GM20431 (cell line): ENCODE measurements around the gene EPS8L1.
"Not testable (repeated sequence)": the region's sequence is repeated elsewhere in the genome, so short reads cannot be mapped to it uniquely, and the experiment has no call there.

ENCODE experiments used
- in situ Hi-C: fragments of 300-500 bp; cut with MseI, MboI; formaldehyde crosslinking; loops from one replicate; pipeline ENCODE4 v1.15.0; 2020; ENCODE audit warnings: low sequenced_read_pairs; ENCODE audit not compliant: unreplicated experiment

The EPS8L1 gene

DNA sequence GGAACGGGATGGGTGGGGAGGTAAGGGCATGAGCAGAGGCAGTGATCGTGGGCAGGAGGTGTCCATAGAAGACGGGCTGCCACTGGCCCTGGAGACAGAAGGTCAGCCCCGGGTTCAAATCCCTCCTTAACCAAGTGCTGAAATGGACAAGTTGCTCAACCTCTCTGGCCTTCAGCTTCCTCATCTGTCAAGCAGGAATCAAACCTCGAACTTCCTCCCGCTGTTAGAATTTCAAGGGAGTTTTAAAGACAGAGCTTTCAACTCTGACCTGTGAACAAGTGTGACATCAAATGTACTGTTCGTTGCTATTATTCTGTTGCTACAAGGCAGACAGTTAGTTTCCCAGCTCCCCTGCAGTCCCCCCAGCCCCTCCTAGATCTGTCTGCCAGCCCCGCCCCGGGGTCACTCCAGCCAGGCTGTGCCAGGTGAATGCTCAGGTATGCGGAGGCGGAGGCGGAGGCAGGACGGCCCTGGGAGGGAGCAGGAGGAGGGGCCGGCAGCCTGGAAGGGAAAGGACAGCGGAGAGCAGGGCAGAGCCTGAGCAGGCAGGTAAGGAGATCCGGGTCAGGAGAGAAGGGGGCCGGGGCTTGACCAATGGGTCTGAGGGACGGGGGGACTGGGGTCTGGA lies at the start of gene EPS8L1:
Gene EPS8L1 (plus strand): TSS at position 499 of the 628 bp plus-strand sequence. CDS start 576 bp downstream, outside the sequence.
- in situ Hi-C loops, result no loop called here

DNA sequence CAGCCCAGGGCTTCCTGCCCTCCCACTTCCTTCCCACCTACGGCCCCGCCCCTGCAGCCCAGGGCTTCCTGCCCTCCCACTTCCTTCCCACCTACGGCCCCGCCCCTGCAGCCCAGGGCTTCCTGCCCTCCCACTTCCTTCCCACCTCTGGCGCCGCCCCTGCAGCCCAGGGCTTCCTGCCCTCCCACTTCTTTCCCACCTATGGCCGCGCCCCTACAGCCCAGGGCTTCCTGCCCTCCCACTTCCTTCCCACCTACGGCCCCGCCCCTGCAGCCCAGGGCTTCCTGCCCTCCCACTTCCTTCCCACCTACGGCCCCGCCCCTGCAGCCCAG lies 48.6 kb upstream of the EPS8L1 start:
- in situ Hi-C loops, result not testable (repeated sequence)

DNA sequence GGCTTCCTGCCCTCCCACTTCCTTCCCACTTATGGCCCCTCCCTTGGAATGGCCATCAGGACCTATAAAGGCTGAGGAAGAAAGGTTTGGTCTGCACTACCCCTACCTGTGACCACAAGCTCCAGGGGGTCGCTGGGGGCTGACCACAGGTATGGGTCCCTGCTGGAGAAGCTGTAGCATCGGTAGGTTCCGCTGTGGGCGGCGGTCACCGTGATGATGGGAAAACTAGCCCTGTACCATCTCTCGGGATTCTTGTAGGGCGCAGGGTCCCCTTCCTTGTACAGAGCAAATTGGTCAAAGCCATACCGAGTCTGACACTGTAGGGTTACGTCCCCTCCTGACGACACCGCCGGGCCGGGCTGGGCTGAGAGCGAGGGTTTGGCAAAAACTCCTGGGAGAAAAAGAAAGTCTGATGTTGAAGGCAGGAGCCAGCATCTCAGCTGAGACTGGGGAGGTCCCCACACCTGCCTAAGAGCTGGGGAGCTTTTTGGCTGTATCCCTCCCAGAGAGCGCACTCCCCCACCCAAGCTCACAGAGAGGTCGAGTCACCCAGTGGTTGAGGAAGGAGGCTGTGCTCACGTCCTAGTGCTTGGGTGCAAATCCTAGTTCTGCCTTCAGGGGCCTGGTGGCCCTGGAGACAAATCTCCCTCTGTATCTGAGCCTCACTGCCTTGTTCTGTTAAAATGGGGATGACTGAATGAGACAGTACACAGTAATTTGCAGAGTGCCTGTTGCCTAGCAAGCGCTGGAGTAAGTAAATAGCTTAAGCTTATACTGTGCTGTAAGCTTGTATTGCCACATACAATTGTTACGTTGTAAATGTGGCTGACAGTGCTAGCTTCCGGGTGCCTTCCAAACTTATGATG lies 48.0 kb upstream of the EPS8L1 start:
- in situ Hi-C loops, result no loop called here

DNA sequence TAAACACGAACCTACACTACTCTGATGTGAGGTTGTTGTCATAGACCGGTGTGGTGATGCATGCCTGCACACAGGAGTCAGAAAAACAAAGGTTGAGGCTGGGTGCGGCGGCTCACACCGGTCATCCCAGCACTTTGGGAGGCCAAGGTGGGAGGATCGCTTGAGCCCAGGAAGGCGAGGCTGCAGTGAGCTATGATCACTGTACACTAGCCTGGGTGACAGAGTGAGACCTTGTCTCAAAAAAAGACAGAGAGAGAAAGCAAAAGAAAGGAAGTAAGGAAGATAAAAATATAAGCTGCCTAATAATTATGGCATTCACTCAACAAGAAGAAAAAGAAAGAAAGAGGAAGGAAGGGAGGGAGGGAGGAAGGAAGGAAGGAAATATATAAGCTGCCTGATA lies 46.9 kb upstream of the EPS8L1 start:
- in situ Hi-C loops, result no loop called here

DNA sequence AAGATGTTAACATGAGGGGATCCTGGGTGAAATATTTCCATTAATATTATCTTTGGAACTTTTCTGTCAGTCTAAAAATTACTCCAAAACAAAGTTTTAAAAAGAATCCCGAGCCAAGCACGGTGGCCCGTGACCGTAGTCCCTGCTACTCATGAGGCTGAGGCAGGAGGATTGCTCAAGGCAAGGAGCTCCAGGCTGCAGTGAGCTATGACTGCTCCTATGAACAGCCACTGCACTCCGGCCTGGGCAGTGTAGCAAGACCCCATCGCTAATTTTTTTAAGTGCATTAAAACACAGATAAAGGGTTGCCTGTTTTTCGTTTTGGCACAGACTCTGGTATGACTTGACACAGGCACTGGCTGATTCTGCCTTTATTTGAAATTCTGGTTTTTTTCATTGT lies 44.5 kb upstream of the EPS8L1 start:
- in situ Hi-C loops, result no loop called here

DNA sequence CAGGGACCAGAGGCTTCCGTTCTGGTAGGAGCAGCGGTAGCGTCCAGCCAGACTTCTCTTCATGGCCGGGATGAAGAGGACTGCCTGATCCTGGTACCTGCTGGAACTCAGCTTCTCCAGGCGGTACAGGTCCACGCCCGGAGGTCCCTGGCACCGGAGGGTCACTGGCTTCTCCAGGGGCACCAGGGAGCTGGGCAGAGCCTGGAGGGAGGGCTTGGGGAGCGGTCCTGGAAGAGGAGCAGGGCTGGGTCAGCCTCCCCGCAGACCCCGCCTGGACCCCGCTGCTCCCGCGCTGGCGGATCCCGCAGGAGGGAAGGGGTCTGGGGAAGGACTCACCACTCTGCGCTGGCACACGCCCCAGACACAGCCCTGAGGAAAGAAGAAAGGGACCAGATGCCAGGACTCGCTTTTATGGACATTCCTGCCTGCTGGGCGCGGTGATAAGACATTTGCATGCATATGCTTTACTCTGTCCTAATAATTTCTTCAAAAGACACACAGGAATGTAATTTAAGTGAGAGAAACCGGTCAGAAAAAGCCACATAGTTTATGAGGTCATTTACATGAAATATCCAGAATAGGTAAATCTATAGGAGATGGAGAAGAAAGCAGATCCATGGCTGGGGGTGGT lies 43.4 kb upstream of the EPS8L1 start:
- in situ Hi-C loops, result no loop called here

DNA sequence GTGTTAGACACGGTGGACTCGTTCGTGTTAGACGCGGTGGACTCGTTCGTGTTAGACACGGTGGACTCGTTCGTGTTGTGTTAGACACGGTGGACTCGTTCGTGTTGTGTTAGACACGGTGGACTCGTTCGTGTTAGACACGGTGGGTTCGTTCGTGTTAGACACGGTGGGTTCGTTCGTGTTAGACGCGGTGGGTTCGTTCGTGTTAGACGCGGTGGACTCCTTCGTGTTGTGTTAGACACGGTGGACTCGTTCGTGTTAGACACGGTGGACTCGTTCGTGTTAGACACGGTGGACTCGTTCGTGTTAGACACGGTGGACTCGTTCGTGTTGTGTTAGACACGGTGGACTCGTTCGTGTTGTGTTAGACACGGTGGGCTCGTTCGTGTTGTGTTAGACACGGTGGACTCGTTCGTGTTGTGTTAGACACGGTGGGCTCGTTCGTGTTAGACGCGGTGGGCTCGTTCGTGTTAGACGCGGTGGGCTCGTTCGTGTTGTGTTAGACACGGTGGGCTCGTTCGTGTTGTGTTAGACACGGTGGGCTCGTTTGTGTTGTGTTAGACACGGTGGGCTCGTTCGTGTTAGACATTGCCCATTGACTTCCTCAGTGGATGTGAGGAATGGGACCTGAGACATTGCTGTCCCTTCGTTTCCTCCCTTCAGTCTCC lies 42.6 kb upstream of the EPS8L1 start:
- in situ Hi-C loops, result not testable (repeated sequence)

DNA sequence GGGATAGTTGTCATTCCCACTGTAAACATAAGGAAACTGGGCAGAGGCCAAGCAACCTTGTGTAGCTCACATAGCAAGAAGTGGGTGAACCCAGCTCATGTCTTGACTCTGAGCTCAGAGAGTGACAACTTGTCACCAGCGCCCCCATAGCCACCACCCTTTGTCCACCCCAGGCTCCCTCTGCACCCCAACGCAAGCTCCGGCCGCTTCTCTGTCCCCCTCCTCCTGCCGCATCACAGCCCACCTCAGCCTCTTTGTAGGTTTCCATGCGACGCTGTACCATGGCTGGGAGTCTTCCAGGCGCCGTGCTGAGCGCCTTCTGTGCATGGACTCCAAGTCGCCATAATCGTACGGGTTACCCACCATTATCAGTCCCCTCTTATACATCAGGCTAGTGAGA lies 40.9 kb upstream of the EPS8L1 start:
- in situ Hi-C loops, result no loop called here

DNA sequence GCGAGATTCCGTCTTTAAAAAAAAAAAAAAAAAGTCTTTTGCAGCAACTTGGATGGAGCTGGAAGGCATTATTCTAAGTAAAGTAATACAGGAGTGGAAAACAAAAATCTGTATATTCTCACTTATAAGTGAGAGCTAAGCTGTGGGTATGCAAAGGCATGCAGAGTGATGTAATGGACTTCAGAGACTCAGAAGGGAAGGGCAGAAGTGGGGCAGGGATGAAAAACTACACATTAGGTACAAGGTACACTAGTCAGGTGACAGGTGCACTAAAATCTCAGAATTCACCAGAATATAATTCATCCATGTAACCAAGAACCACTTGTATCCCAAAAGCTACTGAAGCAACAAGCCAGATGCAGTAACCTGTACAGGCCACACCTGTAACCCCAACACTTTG lies 39.6 kb upstream of the EPS8L1 start:
- in situ Hi-C loops, result no loop called here

DNA sequence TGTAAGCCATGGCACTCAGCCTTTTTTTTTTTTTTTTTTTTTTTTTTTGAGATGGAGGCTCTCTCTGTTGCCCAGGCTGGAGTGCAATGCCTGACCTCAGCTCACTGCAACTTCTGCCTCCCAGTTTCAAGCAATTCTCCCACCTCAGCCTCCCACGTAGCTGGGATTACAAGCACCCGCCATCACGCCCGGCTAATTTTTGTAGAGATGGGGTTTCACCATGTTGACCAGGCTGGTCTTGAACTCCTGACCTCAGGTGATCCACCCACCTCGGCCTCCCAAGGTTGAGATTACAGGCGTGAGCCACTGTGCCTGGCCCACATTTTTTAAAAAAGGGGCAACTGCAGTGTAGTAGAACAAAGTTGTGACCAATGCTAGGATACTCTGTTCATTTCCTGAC lies 38.1 kb upstream of the EPS8L1 start:
- in situ Hi-C loops, result not testable (repeated sequence)

DNA sequence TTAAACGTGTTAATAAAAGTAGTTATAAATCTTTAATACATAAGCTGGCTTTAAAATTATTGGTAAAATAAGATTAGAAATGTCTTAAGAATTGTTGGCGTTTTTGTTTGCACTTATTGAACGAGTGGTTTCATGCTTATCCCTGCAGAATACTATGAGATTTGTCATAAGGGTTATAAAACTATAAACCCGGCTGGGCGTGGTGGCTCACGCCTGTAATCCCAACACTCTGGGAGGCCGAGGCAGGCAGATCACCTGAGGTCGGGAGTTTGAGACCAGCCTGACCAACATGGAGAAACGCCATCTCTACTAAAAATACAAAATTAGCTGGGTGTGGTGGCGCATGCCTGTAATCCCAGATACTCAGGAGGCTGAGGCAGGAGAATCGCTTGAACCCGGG lies 35.0 kb upstream of the EPS8L1 start:
- in situ Hi-C loops, result not testable (repeated sequence)

DNA sequence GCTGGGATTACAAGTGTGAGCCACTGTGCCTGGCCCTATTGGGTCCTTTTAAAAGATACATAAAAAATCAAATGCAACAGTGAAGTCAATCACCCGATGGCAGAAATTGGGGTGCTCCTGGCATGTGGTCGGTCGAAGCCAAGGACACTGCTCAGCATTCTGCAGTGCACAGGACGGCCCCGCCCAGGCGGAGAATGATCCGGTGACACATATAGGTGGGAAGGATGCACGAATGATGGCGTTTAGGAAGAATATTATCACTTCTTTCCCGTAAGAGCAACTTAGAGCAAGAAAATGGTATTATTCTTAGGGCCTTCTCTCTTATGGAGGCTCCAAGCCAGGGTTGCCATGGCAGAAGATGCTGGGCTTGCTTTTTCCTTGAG lies 34.4 kb upstream of the EPS8L1 start:
- in situ Hi-C loops, result no loop called here

DNA sequence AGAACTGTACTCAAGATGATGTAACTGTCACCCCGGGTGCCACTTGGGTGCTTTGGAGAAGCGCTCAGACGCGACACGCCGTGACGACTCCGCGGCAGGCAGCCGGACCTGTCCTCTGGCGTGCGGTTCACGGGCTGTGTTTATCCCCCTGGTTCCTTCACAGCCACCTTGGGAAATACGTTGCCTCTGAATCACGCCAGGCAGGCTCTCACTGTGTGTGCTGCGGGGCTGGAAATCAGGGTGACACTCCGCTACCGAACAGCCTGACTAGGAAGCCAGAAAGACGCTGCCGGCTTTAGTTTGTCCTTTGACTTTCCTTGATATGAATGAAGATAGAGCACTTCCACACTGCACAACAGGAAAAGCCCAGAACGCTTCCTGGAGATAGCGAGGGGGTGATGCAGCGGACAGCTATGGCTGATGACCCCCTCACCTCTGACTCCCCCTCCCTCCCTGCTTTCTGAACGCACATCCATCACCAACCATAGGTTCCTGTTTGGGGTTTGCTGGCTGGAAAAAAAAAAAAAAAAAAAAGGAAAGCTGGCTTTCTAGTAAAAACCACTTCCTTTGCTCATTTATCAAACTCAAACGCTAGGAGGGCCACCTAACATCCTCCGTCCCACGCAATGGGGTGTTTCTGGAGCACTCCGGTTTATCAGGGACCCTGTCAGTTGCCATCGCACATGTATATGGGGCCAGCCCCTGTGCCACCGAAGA lies 33.9 kb upstream of the EPS8L1 start:
- in situ Hi-C loops, result no loop called here

DNA sequence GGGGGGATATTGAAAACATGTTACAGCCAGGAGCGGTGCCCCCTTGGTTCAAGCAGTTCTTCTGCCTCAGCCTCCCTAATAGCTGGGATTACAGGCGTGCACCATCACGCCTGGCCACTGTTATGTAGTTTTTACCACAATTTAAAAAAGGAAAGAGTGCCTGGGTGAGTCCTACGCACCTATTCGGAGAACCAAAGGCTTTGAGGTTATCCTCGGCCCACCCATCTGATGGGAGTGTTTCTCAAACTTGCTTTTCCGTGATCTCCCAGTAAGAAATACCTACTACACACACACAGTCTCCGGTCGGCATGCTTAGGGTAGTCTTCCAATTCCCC lies 33.4 kb upstream of the EPS8L1 start:
- in situ Hi-C loops, result no loop called here

DNA sequence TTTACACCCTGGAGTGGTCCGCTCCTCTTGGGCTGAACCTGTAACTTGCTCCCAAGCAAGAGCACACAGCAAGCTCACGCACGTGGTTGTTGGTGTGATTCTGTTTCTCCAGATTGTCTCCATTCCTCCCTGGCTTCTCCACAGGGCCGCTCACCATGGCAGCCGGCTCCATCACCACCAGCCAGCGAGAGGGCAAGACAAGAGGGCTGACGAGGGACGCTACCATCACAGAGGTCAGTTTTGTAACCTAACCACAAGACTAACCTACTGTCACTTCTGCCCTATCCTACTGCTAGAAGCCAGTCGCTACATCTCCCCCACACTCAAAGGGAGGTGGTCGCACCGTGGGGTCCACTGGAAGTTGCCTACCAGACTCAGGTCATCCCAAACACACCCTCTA lies 33.0 kb upstream of the EPS8L1 start:
- in situ Hi-C loops, result no loop called here

DNA sequence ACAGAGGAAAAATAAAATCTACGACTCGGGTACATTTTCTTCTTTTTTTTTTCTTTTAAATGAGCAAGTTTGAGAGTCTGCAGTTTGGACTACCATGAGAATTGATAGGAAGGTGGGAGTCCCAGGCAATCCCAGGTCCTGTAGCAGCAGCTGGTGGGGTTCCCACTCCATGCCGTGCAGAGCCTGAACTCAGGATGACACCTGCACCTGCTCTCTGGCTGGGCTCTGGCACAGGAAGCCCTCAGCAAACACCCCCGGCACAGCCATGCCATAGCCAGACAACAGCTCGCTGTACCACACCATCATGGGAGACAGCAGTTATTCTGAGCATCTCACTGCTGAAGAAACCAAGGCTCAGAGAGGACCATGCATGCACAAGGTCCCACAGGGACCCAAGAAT lies 31.4 kb upstream of the EPS8L1 start:
- in situ Hi-C loops, result no loop called here

DNA sequence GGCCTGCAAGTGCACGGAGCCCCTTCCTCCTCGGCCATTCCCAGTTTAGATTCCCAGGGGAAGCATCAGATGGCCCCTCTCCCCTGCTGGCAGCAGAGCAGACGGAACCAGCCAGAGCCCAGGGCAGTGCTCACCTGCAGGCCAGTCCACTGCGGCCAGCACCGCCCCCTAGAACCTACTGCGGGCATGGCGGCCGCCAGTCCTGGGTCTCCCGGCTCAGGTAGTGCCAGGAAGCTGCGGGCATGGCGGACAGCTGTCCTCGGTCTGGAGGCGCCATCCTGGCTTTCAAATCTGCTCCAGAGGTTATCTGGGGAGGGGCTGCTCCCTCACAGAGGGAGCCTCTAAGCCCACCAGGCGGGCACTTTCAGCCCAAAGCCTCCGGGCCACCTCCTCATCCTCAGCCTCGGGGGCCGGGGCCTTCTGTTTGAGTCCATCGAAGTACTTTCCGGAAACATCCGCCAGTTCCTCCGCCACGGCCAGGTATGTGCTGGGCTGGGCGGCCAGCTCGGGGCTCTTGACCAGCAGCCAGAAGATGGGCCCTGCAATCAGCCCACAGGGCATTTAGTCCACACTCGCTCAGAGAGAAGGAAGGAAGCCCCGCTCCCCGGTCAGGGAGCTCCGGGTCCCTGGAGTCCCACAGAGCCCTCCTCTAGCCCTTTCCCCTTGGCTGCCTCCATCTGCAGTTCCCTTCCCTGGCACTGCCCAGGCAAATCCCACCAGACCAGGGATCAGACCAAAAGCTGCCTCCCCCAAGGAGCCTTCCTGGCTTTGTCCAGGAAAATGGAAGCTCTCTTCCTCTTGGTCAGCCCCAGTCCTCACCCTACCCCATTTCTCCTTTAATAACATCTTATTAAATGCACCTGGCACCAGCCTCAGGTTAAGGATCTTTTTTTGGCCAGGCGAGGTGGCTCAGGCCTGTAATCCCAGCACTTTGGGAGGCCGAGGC lies 30.6 kb upstream of the EPS8L1 start:
- in situ Hi-C loops, result no loop called here

DNA sequence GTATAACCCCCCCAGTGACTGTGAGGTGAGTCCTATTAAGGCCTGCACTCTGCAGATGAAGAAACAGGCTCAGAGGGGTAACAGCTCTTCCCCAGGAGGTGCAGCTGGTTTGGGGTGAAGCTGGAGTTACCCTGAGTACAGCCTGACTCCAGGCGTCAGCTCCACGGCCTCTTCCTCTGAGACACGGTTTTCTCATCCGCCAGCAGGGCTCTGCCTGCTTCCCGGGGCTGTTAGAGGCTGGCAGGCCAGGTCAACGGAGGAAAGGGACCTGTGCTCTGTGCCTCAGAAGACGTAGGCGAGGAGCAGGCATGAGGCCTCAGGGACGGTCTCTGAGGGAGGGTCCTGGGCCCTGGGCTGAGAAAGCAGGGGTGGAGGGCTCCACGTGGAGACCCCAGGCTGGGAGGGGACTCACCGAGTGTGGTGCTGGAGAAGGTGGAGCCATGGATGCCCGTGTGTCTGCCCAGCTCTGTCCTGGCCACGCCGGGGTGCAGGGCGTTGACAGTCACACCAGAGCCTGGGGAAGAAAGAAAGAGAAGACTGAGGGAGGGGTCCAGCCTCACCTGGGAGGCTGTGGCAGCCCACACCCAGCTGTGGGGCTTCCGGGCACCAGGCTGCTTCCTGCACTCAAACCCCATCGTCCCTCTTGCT lies 28.6 kb upstream of the EPS8L1 start:
- in situ Hi-C loops, result no loop called here

DNA sequence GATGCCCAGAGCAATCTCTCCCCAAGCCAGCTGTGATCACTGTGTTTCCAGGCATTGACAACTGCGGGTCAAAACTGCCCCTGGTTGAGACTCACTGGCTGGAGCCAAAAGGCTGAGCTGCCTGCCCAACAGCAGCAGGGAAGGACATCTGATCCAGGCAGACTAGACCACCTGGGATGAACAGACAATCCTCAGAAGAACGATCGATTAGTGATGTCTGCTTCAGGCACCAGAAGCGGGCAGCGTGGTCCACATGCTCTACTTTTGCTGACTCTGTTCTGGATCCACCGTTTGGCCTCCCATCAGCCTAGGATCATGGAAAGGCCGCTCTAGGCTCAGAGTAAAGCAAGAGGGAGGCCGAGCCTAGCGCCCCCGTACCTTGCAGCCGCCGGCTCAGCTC lies 27.7 kb upstream of the EPS8L1 start:
- in situ Hi-C loops, result no loop called here
